HG02885 (cell line): ENCODE results near the gene MSX2.

Experiments used
- ATAC-seq: cut with Tn5 transposase; IDR thresholded peaks from one replicate; pipeline ENCODE4 v1.9.1; 2021; ENCODE audit warnings: mild to moderate bottlenecking; ENCODE audit not compliant: unreplicated experiment, poor library complexity

The MSX2 gene

DNA sequence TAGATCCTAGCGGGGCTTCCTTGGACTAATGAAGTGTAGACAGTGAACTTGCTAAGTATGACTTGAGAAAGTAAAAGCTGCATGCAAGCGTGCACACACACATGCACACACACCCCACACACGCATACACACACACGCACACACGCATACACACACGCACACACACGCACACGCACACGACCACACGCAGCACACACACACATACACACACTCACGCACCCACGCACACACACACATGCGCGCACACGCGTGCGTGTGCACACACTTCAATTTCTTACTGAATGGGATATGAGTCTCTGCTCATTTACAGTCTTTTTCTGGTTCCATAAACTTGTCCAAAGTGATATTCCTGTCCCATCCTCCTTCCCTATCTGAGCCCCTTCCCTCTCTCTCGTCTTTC, 41.2 kb downstream of the MSX2 start:
- no peak for ATAC-seq

GRCh38 chr5:174767670-174768069, 43.3 kb downstream of the MSX2 start:
- no peak for ATAC-seq

DNA sequence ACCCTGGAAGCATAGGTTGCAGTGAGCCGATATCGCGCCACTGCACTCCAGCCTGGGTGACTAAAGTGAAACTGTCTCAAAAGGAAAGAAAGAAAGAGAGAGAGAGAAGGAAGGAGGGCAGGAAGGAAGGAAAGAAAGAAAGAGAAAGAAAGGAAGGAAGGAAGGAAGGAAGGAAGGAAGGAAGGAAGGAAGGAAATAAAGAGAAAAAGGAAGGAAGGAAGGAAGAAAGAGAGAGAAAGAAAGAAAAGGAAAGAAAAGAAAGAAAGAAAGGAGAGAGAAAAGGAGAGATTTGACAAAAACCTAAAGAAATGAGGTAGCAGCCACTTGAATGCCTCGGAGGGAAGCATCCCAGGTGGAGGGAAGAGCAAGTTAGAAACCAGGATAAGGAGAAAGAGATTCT, 44.6 kb downstream of the MSX2 start:
- ATAC-seq, result no peak

- no peak for ATAC-seq
Measured at GRCh38 chr5:174773371-174773770, 49.0 kb downstream of the MSX2 start.

GRCh38 chr5:174775081-174775480, 50.7 kb downstream of the MSX2 start:
- ATAC-seq, result no peak

- ATAC-seq, result no peak
Measured at GRCh38 chr5:174777111-174777510, 52.7 kb downstream of the MSX2 start.

- ATAC-seq, result no peak
Measured at GRCh38 chr5:174777583-174777982, 53.2 kb downstream of the MSX2 start.
